ENCODE measurements around the gene MMP25.
A peak's percentile ranks its signal among the peaks of the same experiment; 100 is the strongest.
"Not testable (repeated sequence)": the region's sequence is repeated elsewhere in the genome, so short reads cannot be mapped to it uniquely, and the experiment has no call there.

The MMP25 gene

GRCh38 chr16:3030222-3031212 is 15.8 kb upstream of the MMP25 start:
- DNase-seq = no peak

GRCh38 chr16:3032624-3033023 is 13.7 kb upstream of the MMP25 start:
- no peak for DNase-seq

- no peak for DNase-seq
Measured at GRCh38 chr16:3035289-3035971, 10.9 kb upstream of the MMP25 start.

- DNase-seq = peak in 2 of 3 experiments; percentile 31 to 51
Measured at GRCh38 chr16:3035972-3036725, 10.2 kb upstream of the MMP25 start.

- peak in 2 of 3 experiments; percentile 31 to 51 for DNase-seq
Measured at GRCh38 chr16:3036726-3037315, 9.5 kb upstream of the MMP25 start, which contains the start of gene BICDL2. Gene BICDL2 (minus strand): TSS chr16:3036944. CDS start chr16:3035496, 1,448 bp downstream.

- DNase-seq = peak in 1 of 3 experiments; percentile 12
Measured at GRCh38 chr16:3038256-3038655, 8.1 kb upstream of the MMP25 start.

GRCh38 chr16:3038896-3039295 is 7.5 kb upstream of the MMP25 start:
- DNase-seq = no peak

GRCh38 chr16:3042376-3042775 is 4.0 kb upstream of the MMP25 start:
- no peak for DNase-seq

GRCh38 chr16:3044708-3045107 is 1.7 kb upstream of the MMP25 start:
- no peak for DNase-seq

GRCh38 chr16:3046641-3047386 is 453 bp downstream of the MMP25 start:
- no peak for DNase-seq

GRCh38 chr16:3047387-3047720 is 993 bp downstream of the MMP25 start:
- DNase-seq = no peak

GRCh38 chr16:3049921-3050481 is 3.6 kb downstream of the MMP25 start:
- no peak for DNase-seq

GRCh38 chr16:3050487-3050886 is 4.1 kb downstream of the MMP25 start:
- no peak for DNase-seq

- peak in 1 of 3 experiments; percentile 4 for DNase-seq
Measured at GRCh38 chr16:3051009-3051408, 4.6 kb downstream of the MMP25 start.

GRCh38 chr16:3051494-3051893 is 5.1 kb downstream of the MMP25 start:
- DNase-seq = no peak

GRCh38 chr16:3052571-3053329 is 6.4 kb downstream of the MMP25 start:
- not testable (repeated sequence) for DNase-seq

GRCh38 chr16:3053330-3053710 is 7.0 kb downstream of the MMP25 start:
- DNase-seq = not testable (repeated sequence)

- DNase-seq = no peak
Measured at GRCh38 chr16:3054965-3055733, 8.8 kb downstream of the MMP25 start.

- not testable (repeated sequence) for DNase-seq
Measured at GRCh38 chr16:3055734-3056115, 9.4 kb downstream of the MMP25 start.
